Ascending aorta (tissue), 2 donors: ENCODE results near the gene ABHD14A. TPM values are rescaled to one million over a fixed set of nuclear protein-coding genes. Genes with fewer than 3 reads are reported as not detected.

Experiments used
- DNase-seq, 2 donors: peaks; one replicate each; pipeline ENCODE4 v3.0.0-alpha.2; 2019; ENCODE audit warnings: low spot score in 2 of 2
- H3K27ac ChIP-seq, 2 donors: fragments of 200-600 bp; sonication (generic); one replicate each; pipeline ENCODE4 v1.5.1; 2016 to 2017; ENCODE audit warnings: mild to moderate bottlenecking in 1 of 2
- H3K27me3 ChIP-seq: fragments of 200-600 bp; sonication (generic); one replicate; pipeline ENCODE4 v1.5.1; 2017
- H3K36me3 ChIP-seq, 2 donors: fragments of 200-600 bp; sonication (generic); one replicate each; pipeline ENCODE4 v1.5.1; 2016
- H3K4me1 ChIP-seq, 2 donors: fragments of 200-600 bp; sonication (generic); one replicate each; pipeline ENCODE4 v1.5.1; 2016 to 2017; ENCODE audit warnings: mild to moderate bottlenecking in 1 of 2
- H3K4me3 ChIP-seq, 2 donors: fragments of 200-600 bp; sonication (generic); one replicate each; pipeline ENCODE4 v1.5.1; 2016 to 2017; ENCODE audit warnings: mild to moderate bottlenecking in 1 of 2
- H3K9me3 ChIP-seq, 2 donors: fragments of 200-600 bp; sonication (generic); one replicate each; pipeline ENCODE4 v1.5.1; 2016
- intact Hi-C: fragments of 100-400 bp; cut with DNase I; formaldehyde crosslinking; loops from one replicate; pipeline ENCODE4 v1.15.1; 2023
- total RNA-seq: library from RNA; depleted of rRNA; stranded (reverse); fragments of >200 nt; gene quantifications from one replicate; pipeline ENCODE4 v1.1.0, GENCODE V29; 2016
- TF ChIP-seq, protein P1 (sequence below), 3 experiments: fragments of 200-600 bp in 2 of 3; fragments of 450-650 bp in 1 of 3; sonication (generic) in 2 of 3; IDR thresholded peaks; one replicate each; pipeline ENCODE4 v1.5.1; 2016 to 2019; ENCODE audit warnings: antibody characterized with exemption in 3 of 3, mild to moderate bottlenecking in 1 of 3, moderate library complexity in 1 of 3

The ABHD14A gene
- total RNA-seq, 1 donor from 2014 or later, result 37.4 TPM

DNA sequence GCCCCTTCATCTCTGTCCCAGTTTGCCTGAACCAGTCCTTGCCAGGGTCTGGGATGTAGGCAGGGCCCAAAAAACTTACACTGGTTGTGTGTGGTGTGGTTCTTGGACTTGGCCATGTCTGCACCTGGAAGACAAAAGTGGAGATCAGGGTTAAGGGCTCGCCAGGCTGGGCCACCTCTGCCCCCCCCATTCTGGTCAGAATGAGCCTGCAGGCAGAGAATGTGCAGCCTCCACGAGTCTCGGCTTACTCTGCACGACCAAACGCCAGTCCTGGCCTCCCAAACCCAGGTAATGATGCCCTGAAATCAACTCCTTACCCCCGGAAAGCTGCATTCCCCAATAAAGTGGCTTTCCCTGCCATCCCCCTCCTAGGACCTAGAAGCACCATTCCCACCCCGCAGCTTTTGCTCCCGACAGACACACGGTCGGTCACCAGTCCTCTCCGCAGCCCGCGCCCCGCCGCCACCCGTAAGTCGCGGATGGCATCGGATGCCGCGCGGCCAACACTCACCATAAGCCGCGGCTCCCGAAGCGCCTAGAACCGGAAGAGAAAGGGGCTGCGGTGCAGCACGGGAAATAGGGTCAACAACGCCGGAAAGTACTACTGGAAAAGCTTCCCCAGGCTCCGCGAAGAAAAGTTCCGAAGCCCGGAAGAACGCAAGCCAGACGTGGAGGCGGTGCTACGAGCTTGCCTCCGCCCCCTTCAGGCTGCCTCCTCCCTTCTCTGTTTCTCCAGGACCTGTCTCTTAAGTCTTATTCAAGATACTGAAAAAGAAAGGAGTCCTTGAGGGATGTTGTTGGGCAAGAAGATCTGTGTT is 20.7 kb downstream of the ABHD14A start, which contains the start of gene RPL29:
TSS of gene RPL29 (minus strand) at position 550 of the 818 bp plus-strand sequence. CDS start at position 116, 434 bp downstream.
- Histone ChIP-seq H3K27me3 (no peaks in the 10 kb centered on the region), H3K4me1 (peaks cover 6 to 9% of the 10 kb centered on the region in 2 donors), H3K36me3 (peaks cover 4 to 34% of the 10 kb centered on the region in 2 donors), H3K9me3 (no peaks in the 10 kb centered on the region), H3K4me3 (peak within 1 kb of the TSS; percentile 61 to 93), H3K27ac (peak within 1 kb of the TSS; percentile 85 to 93)
- TF ChIP-seq, protein P1, sequence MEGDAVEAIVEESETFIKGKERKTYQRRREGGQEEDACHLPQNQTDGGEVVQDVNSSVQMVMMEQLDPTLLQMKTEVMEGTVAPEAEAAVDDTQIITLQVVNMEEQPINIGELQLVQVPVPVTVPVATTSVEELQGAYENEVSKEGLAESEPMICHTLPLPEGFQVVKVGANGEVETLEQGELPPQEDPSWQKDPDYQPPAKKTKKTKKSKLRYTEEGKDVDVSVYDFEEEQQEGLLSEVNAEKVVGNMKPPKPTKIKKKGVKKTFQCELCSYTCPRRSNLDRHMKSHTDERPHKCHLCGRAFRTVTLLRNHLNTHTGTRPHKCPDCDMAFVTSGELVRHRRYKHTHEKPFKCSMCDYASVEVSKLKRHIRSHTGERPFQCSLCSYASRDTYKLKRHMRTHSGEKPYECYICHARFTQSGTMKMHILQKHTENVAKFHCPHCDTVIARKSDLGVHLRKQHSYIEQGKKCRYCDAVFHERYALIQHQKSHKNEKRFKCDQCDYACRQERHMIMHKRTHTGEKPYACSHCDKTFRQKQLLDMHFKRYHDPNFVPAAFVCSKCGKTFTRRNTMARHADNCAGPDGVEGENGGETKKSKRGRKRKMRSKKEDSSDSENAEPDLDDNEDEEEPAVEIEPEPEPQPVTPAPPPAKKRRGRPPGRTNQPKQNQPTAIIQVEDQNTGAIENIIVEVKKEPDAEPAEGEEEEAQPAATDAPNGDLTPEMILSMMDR (IDR thresholded peaks at IDR 0.05), result peak in 1 of 3 experiments; percentile 22
- intact Hi-C loops, result loop anchor here (1.0 kb wide), 1 partner anchor 12 kb away; the partner anchor contains the start of gene ACY1
- DNase-seq, result peak; percentile 56 to 94

- TF ChIP-seq, protein P1 (IDR thresholded peaks at IDR 0.05), result no peak
- no peaks in the 10 kb centered on the region for H3K27me3 ChIP-seq
- no peak for DNase-seq
These were observed 22.3 kb downstream of the ABHD14A start for GRCh38 chr3:51997172-51997571.

GRCh38 chr3:51997935-51998596 is 23.2 kb downstream of the ABHD14A start:
- TF ChIP-seq, protein P1 (IDR thresholded peaks at IDR 0.05), result no peak
- Histone ChIP-seq H3K27me3 (no peaks in the 10 kb centered on the region), H3K9me3 (no peaks in the 10 kb centered on the region), H3K4me1 (peaks cover 6 to 9% of the 10 kb centered on the region in 2 donors), H3K4me3 (no peak overlapping the region), H3K36me3 (peaks cover 4 to 17% of the 10 kb centered on the region in 2 donors), H3K27ac (no peak overlapping the region)
- no peak for DNase-seq
- intact Hi-C loops, result no loop called here

More at GRCh38 chr3:51997172-51997571, 22.3 kb downstream of the ABHD14A start:
- H3K9me3 ChIP-seq, result no peaks in the 10 kb centered on the region
- H3K27ac ChIP-seq, result no peak overlapping the region
- H3K4me1 ChIP-seq, result peaks cover 6 to 9% of the 10 kb centered on the region in 2 donors
- intact Hi-C loops, result no loop called here
- H3K4me3 ChIP-seq, result no peak overlapping the region
- peaks cover 4 to 25% of the 10 kb centered on the region in 2 donors for H3K36me3 ChIP-seq

DNA sequence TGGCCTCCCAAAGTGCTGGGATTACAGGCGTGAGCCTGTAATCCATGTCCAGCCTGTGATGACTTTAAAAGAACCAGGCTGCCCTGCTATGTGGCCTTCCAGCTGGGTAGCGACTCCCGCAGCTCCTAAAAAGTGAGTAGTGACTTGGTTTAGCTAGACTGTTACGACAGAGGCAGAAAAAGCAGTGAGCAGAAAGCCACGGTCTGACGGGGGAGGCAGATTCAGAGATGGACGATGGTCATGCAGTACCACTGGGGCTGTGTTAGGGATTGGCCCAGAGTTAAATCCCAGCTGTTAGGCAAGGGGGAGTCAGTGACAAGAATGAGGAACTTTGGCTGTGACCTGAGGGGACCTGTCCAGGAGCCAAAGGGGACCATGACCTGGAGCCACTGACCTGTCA is 23.9 kb downstream of the ABHD14A start:
- intact Hi-C loops, result no loop called here
- Histone ChIP-seq H3K27ac (no peak overlapping the region), H3K9me3 (no peaks in the 10 kb centered on the region), H3K4me1 (peaks cover 6 to 9% of the 10 kb centered on the region in 2 donors), H3K27me3 (no peaks in the 10 kb centered on the region), H3K36me3 (peaks cover 0 to 11% of the 10 kb centered on the region in 2 donors), H3K4me3 (no peak overlapping the region)
- TF ChIP-seq, protein P1 (IDR thresholded peaks at IDR 0.05), result no peak
- no peak for DNase-seq

- Histone ChIP-seq H3K27ac (no peak overlapping the region), H3K4me1 (peaks cover 3 to 5% of the 10 kb centered on the region in 2 donors), H3K36me3 (peaks cover 0 to under 1% of the 10 kb centered on the region in 2 donors), H3K4me3 (no peak overlapping the region), H3K9me3 (no peaks in the 10 kb centered on the region), H3K27me3 (no peaks in the 10 kb centered on the region)
- intact Hi-C loops, result loop anchor here (5.0 kb wide), 1 partner anchor 337 kb away; no protein-coding TSS in a partner anchor
- DNase-seq, result no peak
- TF ChIP-seq, protein P1 (IDR thresholded peaks at IDR 0.05), result no peak
These were observed 25.0 kb downstream of the ABHD14A start for GRCh38 chr3:51999846-52000245.
